ENCODE results near the gene AK9. TPM values are rescaled to one million over a fixed set of nuclear protein-coding genes. Genes with fewer than 3 reads are reported as not detected.

AK9 gene
- total and polyA plus RNA-seq, 2 of the 4 experiments (the other 2 are of a cell fraction): 1.7 to 1.8 TPM

DNA sequence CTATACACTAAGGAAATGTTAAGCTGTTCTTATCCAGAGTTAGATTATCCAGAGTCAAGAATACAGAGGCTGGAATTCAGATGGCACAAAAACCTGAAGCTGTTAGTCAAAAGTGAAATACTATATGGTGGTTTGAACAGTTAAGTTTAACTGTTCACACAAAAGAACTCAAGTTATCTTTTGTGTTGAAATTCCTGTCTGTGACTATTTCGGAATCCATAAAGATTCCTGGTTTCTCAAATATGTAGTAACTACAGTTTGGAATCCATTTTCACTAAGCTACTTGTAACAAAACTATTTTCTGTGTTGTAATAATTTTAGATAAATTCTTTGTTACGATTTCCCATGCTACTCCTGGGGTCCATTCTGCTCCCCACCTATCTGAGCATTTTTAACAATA is 24.6 kb upstream of the AK9 start:
- Histone ChIP-seq H3K9ac (ENCODE audit: low read depth, low read length) (no peak overlapping the region), H3K36me3 (ENCODE audit: control insufficient read depth, insufficient read depth, low read length) (no peaks in the 10 kb centered on the region; the same call in 1 of the 2 replicates), H2AK5ac (ENCODE audit: low read depth, low read length) (no peak overlapping the region), H2BK5ac (ENCODE audit: low read depth, low read length, poor library complexity, severe bottlenecking) (no peak overlapping the region), H2AK9ac (replicated peaks; ENCODE audit: low read depth, low read length, poor library complexity) (no peak overlapping the region), H3K27ac (ENCODE audit: insufficient read depth, low read length) (no peak overlapping the region), H3K9me3 (ENCODE audit: control insufficient read depth, insufficient read depth, low read length) (no peaks in the 10 kb centered on the region), H2BK20ac (ENCODE audit: low read depth, low read length) (no peak overlapping the region), H3K27me3 (ENCODE audit: control insufficient read depth, insufficient read depth, low read length) (no peaks in the 10 kb centered on the region), H3K4me2 (ENCODE audit: low read depth, low read length) (no peak overlapping the region), H2AFZ (replicated peaks; ENCODE audit: low read length, poor library complexity) (no peak overlapping the region), H3K9me1 (ENCODE audit: insufficient read depth, low read length) (peaks cover 9% of the 10 kb centered on the region; the same call in 1 of the 2 replicates), H3K79me1 (ENCODE audit: low read depth in 1 of 2, low read length in 2 of 2) (peaks cover 5 to 7% of the 10 kb centered on the region in 2 experiments; a peak in 3 of 4 replicates), H4K5ac (ENCODE audit: low read depth, low read length) (no peak overlapping the region), H2BK15ac (ENCODE audit: low read depth, low read length) (no peak overlapping the region), H2BK120ac (ENCODE audit: low read depth, low read length) (no peak overlapping the region), H4K8ac (ENCODE audit: low read depth in 2 of 2, low read length in 2 of 2) (no peak overlapping the region), H4K20me1 (ENCODE audit: insufficient read depth, low read length) (no peaks in the 10 kb centered on the region), H3K4me1 (ENCODE audit: control insufficient read depth, insufficient read depth, low read length) (no peaks in the 10 kb centered on the region), H3K56ac (ENCODE audit: extremely low read depth, insufficient read depth, low read length) (no peak overlapping the region), H3K18ac (ENCODE audit: low read depth, low read length) (no peak overlapping the region), H4K91ac (ENCODE audit: insufficient read depth, low read depth, low read length) (no peak overlapping the region), H3K14ac (replicated peaks; ENCODE audit: low read depth, low read length) (no peak overlapping the region), H3K4me3 (ENCODE audit: insufficient read depth, low read depth, low read length) (no peak overlapping the region), H3K23ac (ENCODE audit: low read depth, low read length) (no peak overlapping the region), H3K4ac (ENCODE audit: low read depth, low read length) (no peak overlapping the region)
- in situ Hi-C loops (cut with MboI; ENCODE audit: low sequenced_read_pairs) (no loop called here), dilution Hi-C loops (cut with HindIII; ENCODE audit: low sequenced_read_pairs, unreplicated experiment) (loop anchor here (25.0 kb wide), 1 partner anchor 322 kb away; no protein-coding TSS in a partner anchor), intact Hi-C loops (cut with micrococcal nuclease) (no loop called here)
- ATAC-seq (ENCODE audit: low read depth): no peak; the same call in 1 of the 2 replicates
- DNase-seq: no peak
- TF ChIP-seq POLR2A (IDR thresholded peaks at IDR 0.05; ENCODE audit: low read depth, low read length) (no peak), CEBPB (IDR thresholded peaks at IDR 0.05; ENCODE audit: low read depth, low read length) (no peak), MAZ (IDR thresholded peaks at IDR 0.05; ENCODE audit: borderline replicate concordance, low read depth, low read length) (no peak), SMC3 (IDR thresholded peaks at IDR 0.05; ENCODE audit: low read depth, low read length) (no peak), RCOR1 (IDR thresholded peaks at IDR 0.05; ENCODE audit: insufficient replicate concordance, low read length) (no peak), MAFK (IDR thresholded peaks at IDR 0.05; ENCODE audit: low read depth, low read length) (no peak), CHD1 (IDR thresholded peaks at IDR 0.05; ENCODE audit: low read depth, low read length) (no peak)
- TF ChIP-seq, protein P1, sequence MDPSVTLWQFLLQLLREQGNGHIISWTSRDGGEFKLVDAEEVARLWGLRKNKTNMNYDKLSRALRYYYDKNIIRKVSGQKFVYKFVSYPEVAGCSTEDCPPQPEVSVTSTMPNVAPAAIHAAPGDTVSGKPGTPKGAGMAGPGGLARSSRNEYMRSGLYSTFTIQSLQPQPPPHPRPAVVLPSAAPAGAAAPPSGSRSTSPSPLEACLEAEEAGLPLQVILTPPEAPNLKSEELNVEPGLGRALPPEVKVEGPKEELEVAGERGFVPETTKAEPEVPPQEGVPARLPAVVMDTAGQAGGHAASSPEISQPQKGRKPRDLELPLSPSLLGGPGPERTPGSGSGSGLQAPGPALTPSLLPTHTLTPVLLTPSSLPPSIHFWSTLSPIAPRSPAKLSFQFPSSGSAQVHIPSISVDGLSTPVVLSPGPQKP (IDR thresholded peaks at IDR 0.05; ENCODE audit: borderline replicate concordance, low read depth, low read length): no peak
- TF ChIP-seq, protein P2, sequence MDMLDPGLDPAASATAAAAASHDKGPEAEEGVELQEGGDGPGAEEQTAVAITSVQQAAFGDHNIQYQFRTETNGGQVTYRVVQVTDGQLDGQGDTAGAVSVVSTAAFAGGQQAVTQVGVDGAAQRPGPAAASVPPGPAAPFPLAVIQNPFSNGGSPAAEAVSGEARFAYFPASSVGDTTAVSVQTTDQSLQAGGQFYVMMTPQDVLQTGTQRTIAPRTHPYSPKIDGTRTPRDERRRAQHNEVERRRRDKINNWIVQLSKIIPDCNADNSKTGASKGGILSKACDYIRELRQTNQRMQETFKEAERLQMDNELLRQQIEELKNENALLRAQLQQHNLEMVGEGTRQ (IDR thresholded peaks at IDR 0.05; ENCODE audit: low read depth, low read length): no peak
- TF ChIP-seq, protein P3, sequence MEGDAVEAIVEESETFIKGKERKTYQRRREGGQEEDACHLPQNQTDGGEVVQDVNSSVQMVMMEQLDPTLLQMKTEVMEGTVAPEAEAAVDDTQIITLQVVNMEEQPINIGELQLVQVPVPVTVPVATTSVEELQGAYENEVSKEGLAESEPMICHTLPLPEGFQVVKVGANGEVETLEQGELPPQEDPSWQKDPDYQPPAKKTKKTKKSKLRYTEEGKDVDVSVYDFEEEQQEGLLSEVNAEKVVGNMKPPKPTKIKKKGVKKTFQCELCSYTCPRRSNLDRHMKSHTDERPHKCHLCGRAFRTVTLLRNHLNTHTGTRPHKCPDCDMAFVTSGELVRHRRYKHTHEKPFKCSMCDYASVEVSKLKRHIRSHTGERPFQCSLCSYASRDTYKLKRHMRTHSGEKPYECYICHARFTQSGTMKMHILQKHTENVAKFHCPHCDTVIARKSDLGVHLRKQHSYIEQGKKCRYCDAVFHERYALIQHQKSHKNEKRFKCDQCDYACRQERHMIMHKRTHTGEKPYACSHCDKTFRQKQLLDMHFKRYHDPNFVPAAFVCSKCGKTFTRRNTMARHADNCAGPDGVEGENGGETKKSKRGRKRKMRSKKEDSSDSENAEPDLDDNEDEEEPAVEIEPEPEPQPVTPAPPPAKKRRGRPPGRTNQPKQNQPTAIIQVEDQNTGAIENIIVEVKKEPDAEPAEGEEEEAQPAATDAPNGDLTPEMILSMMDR (conservative IDR thresholded peaks at IDR 0.05; ENCODE audit: low read depth, low read length): no peak
- ChIA-PET POLR2A (ENCODE audit: unreplicated experiment) (interaction anchor here (0.6 kb wide), 1 partner anchor 48 kb away, joined by 5 read pairs; no protein-coding TSS in a partner anchor), CTCF (interaction anchor here (1.7 to 2.5 kb wide), 2 partner anchors 10 to 324 kb away, joined by 5 to 15 read pairs; no protein-coding TSS in a partner anchor)
- BruUV-seq (replicated peaks): no TSS peak
- no CpG with 5 or more reads among the region's 2 CpGs for WGBS, 2 experiments (ENCODE audit: extremely low coverage in 2 of 2, insufficient read length in 1 of 2)
